ENCODE results near the gene HOXC4.
"Not testable (repeated sequence)": the region's sequence is repeated elsewhere in the genome, so short reads cannot be mapped to it uniquely, and the experiment has no call there.

Gene HOXC4

DNA sequence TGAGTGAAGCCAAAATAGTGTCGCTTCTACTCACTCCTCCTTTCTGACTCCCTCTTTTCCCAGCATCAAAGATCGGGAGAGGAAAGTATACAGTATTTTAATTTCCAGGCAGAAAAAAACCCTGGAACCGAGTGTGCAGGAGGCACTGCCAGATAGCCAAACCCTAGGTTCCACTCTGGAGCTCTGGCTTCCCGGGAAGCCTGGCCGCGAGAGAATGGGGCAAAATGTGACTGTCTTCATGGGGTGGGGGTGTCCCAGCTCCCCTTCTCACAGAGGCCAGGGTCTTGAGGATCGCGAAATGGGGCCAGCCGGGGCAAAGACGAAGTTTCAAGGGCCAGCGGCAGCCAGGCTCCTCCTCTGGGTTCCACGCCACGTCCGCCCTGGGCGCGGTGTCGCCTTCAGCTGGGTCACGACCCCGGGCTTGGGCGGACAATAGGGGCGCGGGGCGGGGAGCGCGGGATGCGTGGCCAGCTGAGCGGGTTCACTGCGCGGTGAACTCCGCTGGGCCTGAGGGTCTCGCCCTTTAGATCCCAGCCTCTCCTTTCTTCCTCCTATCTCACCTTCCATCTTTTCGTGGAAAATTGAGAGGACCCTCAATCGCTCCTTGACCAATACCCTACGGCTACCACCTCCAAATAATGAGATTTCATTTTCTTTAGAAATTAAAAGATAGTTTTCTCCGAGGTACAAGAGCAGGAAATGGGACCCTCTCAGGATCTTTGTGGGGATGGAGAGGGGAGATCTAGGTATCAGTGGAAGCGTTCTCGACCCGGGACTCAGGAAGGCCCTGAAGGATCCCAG is 6.7 kb downstream of the HOXC4 start:
- no peak for DNase-seq

DNA sequence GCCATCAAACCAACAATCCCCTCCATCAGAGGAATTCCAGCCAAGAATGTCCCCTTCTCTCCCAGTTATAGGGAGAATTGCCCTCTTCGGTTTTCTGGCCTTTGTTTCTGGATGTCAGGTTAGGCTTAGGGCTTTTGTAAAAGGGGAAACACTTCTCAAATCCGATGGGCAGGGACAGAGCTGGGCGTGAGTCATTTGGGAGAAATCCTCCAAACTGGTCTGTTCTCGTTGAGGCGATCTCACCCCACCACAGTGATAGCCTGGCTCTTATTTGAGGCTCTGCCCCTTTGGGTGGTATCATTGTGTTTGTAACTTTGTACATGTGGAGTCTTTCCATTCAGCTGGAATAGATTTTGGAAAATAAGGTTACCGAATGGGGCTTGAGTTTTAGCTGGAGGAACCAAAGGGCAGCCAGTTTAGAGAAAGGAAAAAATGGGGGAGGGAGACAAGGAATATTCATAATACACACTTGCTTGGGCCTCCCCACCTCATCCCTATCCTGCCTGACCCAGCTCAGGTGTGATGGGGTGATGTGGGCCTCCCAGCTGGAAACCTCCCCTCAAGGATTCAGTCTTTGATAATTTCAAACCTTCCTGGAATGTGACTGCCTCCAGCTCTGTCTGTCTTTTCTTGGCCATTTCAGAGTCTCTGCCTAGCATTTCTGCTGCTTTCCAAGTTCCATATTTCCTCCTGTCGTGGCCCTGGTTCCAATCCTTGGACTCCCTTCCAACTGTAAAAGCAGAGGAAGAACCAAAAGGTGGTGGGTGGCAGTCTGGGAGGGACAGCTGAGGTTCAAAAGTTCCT is 7.5 kb downstream of the HOXC4 start:
- DNase-seq, result no peak

DNA sequence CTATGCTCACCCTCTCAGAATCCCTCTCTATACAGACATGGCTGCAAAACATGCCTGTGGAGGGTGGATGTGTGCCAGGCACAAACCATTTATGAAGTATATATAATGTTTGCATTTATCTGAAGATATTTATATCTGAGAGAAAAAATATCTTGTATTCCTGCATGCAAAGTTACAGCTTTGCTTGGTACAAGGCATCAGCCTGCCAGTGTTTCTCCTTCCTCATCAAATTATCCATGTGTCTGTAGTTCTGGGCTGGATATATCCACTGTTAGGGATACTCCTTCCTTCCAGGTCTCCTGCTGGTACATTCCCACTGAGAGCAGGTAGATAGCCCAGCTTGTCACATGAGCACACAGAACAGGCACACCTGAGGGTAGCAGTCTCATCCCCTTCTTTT is 12.0 kb downstream of the HOXC4 start:
- no peak for DNase-seq

DNA sequence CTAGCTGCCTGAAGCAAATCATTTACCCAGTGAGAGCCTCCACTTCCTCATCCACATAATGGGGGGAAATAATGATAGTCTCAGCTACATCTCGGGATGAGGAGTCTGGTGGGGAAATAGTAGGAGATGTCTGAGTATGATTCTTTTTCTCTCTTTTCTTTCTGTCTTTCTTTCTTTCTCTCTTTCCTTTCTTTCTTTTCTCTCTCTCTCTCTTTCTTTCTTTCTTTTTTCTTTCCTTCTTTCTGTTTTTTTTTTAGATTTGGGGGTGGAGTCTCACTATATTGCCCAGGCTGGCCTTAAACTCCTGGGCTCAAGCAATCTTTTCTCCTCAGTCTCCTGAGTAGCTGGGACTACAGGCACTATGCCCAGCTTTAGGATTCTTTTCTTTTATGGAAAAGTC is 12.8 kb downstream of the HOXC4 start:
- no peak for DNase-seq

DNA sequence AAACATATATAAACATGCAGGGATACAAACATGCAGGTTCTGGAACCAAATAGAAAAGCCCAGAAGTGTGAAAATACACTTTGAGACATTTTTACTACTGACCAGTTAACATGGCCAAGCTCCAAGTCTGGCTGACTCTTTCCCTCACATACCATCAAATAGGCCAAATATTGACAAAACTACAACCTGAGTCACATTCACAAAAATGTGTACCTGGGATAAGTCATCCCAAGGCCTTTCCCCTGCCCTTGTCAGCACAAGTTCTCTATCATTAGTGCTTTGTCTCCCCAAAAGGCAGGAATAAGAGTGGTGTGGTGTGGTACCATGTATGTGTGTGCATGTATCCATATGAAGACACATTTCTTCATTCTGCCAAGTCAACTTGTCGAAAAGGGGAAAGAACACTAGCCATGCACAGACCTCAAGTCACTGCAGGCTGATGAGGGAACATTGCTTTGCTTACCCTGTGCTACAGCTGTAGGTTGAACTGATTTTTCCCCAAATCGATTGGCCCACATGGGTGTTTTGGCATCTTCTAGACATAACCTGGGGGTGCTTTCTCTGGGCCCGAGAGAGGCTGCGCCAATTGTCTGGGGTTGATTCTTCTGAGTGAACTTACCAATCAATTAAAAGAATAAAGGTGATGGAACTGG is 14.9 kb downstream of the HOXC4 start:
- DNase-seq, result no peak

DNA sequence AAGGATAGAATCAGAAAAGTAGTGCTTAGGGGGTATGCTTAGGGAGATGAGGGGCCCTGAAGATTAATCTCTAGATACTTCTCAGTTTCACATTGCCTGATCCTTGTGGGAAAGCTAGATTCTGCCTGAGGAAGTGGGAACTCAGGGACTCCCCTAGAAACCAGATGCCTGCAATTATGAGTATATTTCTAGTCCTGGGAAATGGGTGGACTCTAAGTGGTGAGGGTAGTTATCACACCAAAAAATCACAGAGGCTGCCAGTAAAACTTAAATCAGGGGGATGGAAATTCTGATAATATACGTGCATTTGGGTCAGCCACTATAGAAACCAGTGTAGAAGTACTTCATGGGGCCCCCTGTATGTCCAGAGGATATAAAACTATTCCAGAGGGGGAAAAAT is 18.3 kb downstream of the HOXC4 start:
- no peak for DNase-seq

DNA sequence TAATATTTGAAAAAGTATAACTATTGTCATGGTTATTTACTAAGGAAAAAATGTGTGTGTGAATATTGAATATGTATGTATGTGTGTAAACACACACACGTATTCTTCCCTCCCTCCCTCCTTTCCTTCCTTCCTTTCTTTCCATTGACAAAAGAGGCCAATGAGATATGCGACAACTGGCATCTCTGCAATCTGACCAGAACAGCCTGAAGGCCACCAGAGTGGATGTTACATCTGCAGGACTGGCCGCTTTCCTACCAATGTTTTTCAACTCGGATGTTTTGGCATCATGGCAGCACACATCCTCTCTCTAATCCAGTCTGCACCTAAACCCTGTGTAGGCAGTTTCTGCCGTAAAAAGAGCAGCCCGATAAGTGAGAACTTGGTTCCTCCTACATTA is 20.7 kb downstream of the HOXC4 start:
- no peak for DNase-seq

DNA sequence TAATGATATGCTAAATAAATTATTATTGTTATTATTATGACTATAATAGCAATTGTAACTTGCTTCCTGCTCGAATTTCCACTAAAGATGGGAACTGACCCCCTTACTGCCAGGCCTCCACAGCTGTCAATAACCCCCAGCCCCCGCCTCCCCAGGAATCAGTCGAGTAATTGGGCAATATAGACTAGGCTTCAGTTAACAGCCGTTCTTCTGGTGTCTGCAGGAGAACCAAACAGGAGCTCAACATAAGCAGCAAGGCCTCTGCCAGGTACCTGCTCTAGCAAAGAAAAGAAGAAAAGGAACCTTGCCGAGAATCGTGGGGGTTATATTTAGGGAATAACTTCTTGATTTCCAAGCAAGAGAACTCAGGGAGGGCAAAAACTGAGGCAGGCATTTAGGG is 21.8 kb downstream of the HOXC4 start:
- DNase-seq, result no peak

DNA sequence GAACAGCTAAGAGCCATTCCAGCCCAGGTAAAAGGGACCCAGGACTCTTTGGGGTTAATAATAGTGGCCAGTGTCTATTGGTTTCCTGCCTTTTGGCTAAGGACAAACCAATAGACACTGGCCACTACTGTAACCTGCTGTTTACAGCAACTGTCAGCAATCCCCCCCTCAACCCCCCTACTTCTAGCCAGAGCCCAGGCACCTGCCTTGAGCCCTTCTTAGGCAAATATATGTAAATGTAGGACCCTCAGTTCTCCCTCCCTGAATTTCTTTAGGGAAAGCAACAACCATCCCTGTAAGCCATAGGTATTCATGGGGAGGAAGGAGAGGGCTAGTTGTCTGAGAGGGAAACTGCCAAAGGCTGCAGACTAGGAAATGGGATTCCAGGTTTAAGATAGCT is 22.3 kb downstream of the HOXC4 start:
- DNase-seq, result no peak

DNA sequence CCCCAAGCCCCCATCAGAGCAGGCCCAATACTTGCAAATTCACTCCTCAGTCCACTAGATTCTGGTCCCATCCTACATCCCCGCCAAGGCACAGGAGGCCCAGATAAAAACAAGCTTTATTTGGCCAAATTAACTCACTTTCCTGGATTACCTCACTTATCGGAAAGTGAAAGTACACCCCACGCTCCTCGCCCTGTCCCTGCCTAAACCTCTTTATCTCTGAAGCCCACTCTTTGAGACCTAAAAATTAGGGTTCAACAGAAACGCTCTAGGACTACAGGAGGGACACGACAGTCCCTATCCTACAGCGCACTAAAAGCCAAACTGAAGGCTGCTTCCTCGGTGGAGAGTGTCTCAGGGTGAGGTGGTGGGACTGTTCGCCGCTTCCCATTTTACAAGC is 24.2 kb downstream of the HOXC4 start:
- DNase-seq, result not testable (repeated sequence)

DNA sequence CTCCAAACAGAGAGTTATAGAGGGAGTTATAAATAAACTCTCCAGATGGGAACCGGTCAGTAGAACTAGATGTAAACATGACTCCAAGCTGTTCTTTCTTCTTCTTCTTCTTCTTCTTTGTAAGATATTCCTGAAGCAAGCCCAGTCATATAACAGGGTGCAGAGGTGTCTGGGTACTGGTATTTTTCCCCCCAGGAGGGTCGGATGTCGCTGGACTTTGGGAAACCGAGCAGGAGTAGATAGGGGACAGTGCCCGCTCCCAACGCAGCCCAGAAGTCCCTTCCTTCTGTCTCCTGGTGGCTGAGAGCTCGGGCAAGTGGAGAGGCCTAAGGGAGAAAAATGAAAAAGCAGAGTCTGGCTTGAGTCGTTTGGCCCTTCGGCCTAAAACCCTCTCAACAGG is 25.5 kb downstream of the HOXC4 start:
- not testable (repeated sequence) for DNase-seq

DNA sequence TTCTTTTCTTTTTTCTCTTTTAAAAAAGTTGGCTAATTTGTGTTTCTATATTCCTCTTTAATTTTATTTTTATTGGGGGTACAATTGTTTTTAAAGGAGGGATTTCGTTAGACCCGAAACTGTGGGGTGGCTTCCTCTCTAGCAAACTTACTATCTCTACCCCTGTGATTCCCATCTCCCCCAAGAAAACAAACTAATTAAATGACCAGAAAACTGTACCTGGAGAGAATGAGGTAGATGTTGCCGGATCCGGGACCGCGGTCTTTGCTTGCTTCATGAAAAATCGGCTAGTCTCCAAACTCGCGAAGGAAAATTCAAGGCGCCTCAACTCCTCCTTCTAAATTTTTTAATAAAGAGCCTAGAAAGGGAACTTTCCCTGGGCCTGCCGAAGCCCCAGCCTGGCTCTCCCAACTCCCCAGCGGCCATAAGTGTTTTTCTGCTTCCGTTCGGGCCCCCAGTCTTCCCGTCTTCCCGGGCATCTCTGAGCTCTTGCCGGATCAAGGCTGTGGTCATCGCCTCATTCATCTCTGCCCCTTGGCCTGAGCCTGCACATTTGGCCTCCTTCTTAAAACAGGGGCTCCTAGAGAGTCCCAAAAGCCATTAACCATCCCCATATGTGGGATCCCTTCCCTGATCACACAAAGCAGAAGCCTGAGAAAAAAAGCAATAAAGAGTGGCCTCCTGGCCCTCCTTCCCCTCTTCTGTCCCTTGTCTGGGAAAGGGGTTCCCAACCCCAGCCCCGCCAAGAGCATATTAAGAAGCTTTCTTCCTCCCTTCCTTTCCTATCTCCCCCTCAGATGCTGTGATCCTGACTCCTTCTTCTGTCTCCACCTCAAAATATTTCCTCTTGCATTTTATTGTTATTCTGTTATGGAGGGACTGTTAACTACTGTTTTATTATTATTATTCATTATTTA is 26.6 kb downstream of the HOXC4 start:
- DNase-seq, result not testable (repeated sequence)

DNA sequence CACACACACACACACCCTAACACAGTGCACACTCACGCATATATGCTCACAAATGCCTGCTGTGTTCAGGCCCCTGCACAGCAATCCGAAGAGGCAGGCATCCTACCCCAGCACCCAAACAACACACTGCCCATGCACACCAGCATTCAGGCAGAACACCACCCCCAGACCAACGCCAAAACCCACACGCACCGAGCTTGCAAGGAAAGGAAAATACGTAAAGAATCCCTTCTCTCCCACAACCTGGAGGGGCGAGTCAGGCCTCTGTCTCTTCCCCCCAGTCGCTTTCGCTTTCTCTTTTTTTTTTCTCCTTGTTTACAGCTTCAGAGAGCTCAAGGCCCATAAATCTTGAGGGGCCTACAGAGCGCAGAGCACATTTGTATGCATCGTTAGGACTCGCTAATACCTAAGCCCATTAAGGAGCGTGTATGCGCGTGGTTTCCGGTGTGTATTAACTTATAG is 27.4 kb downstream of the HOXC4 start:
- DNase-seq, result not testable (repeated sequence)

DNA sequence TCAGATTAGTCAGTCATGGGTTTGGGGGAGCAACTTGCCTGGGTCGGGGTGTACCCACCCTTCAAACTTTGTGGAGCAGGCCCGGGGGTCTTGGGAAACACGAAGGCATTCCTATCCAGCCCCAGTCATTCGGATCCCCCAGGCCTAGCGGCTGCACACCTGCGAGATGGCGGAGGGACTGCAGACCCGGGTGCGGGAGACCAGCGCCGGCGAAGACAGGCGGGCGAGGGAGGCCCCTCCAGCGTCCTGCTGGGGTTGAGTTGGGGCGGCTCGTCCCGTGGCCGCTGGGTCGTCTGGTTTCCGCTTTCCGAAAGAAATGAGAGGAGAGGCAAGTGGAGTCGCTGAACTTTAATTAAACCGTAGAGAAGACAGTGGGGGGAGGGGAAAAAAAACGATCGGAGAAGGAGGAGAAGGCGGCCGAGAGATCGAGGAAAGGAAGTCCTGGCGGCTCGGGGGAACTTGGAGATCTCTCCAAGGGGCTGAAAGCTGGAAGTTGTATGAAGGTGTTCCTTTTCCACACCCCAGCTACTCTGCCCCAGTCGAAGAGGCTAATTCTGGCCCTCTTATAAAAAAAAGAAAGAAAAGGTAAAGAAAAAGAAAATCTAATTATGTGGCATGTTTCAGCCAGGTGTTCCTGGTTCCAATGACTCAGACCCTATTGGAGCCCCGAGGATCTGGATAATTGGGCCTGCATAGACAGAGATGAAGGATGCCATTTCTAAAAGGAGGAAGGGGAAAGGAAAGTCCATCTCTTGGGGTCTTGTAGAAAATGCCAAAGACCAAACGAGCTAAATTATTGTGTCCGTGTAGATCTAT is 28.2 kb downstream of the HOXC4 start:
- DNase-seq, result not testable (repeated sequence)

DNA sequence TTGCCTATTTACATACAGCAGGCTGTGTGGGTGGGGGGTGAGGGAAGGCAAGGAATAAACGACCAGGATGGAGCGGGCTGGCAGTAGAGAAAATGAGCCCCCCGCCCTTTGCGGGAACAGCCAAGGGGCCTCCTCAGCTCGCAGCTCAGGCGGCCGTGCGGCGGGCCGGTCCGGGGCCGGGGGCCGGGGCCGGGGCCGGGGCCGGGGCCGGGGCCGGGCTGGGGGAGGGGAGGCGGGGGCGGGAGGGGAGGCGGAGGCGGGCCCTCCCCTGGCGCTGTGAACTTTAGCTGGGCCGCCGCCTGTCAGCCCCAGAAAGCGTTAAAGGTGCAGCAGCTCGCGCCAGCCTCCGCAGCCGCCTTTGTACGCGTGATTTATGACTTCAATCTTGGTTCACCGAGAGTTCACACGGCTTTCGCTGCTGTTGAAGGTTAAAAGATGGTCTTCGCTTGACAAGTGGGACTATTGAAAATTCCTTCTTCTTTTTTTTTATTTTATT is 28.8 kb downstream of the HOXC4 start:
- no peak for DNase-seq

DNA sequence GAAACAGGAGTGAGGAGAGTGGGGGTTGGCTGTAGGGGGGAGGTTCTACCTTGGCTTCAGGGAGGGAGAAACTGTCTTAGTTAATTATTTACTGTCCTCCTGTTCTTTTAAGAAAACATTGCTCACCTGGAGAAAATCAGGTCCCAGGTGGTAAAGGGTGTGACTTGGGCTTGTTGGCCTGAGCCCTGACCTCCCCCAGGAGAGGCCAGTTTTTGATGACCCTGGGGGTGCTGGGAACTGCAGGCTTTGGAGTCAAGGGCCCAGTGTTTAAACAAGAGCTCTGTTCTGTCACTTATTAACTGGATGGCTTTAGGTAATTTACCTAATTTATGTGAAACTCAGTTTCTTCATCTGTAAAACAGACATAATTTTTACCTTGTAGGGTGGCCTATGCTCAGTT is 34.4 kb downstream of the HOXC4 start:
- not testable (repeated sequence) for DNase-seq

DNA sequence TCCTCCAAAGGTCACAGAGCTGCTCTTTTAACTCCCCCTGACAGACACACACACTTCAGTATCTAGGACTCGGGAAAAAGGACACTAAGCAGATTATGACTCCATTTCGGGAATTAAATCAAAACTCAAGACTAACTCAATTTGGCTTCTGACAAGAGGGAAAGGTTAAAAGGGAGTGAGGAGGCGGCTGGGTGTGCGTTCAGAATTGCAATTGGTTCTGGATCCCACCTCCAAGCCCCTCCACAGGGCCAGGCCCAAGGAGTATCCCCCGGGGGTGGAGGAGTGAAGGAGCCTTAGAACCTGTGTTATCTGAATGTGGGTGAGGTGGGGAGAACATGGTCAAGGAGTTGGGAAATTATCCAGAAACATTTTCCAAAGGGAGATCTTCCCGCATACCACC is 35.8 kb downstream of the HOXC4 start:
- not testable (repeated sequence) for DNase-seq

DNA sequence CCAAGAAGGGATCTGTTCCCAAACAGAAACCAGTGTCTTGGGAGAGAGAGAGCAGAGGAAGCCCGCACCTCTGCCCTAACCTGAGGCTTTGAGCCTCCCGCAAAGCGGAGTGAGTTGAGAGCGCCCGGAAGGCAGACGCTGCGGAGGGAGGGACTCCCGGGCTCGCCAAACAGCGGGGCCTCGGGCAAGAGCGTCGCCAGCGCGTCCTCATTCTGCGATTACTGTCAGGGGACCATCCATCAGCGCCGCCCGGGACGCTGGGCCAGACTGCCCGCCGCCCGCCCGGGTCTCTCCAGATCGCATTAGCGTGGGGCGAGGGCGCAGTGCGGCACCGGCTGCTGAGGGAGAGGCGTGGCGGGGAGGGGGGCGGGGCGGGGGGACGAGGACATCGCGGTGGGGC is 36.7 kb downstream of the HOXC4 start:
- DNase-seq, result not testable (repeated sequence)

DNA sequence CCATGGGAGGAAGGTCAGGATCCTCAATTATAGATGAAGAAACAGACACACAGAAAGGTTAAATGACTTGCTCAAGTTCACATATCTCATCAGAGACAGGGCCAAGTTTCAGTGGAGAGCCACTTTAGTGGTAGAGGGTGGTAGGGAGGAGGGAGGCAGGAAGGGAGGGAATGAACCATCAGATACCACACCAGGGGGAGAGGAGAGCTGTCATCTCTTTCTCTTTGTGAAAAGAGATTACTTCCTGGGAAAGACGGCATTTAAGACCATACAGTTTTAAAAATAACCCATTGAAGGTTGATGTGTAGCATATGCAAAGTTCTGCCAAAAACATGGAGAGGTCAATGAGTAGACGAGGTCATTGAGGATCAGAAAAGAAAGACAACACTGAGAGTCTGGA is 39.3 kb downstream of the HOXC4 start:
- not testable (repeated sequence) for DNase-seq

DNA sequence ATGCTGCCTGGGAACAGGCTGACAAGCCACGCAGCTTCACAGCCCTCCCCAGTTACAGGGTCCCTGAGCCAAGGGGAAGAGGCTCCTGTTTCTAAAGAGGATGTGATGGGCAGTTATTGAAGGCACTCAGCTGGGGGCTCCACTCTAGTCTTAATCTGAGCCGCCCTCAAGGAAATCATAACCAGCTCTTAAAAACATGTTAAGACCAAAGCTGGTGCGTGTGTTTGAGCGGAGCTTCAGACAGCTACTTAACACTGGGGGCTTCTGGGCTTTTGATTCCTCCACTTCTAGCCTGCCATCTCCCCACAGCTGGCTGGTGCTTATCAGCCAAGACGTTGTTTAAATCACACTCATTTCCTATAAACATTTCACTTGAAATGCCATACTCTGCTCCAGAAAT is 42.3 kb downstream of the HOXC4 start:
- not testable (repeated sequence) for DNase-seq

DNA sequence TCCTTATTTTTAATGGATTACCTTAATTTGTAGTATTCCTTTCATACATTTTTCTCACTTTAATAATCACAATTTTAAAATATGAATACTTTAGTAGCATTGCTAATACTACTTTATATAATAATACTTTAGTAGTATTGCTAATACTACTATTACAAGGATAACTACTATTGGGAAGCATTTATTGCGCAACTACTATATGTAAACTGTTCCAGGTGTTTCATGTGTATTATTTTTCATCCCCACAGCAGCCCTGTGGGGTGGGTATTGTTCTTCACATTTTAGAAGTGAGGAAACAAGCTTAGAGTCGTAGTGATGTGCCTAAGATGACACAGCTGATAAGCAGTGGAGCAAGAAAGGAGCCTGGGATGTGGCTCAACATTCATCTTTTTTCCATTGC is 45.0 kb downstream of the HOXC4 start:
- not testable (repeated sequence) for DNase-seq

Measured in DMS153 (cell line).